IPS-NIHi11 (cell line): ENCODE data around the gene RABGAP1L.
"Not testable (repeated sequence)": the region's sequence is repeated elsewhere in the genome, so short reads cannot be mapped to it uniquely, and the experiment has no call there.

Experiments
- DNase-seq: peaks from one replicate; pipeline ENCODE4 v3.0.0; 2012; ENCODE audit warnings: mixed read lengths, low spot score

The RABGAP1L gene

GRCh38 chr1:174659823-174660222 lies 500.5 kb downstream of the RABGAP1L start:
- no peak for DNase-seq

DNA sequence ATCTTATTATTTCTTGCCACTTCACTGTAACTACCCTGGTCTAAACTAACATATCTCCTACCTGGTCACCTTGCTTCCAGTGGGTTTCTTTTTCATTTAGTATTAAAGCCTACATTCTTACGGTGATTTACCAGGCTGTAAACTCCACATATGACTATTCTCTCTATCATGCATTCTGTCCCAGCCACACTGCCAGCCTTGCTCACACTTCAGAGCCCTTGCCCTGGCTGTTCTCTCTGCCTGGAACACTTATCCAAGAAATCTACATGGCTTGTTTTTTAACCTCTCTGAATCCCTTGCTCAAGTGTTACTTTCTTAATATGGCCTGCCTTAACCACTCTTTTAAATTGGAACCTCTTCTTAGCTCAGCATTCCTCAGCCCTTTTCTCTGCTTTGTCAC lies 501.2 kb downstream of the RABGAP1L start:
- no peak for DNase-seq

DNA sequence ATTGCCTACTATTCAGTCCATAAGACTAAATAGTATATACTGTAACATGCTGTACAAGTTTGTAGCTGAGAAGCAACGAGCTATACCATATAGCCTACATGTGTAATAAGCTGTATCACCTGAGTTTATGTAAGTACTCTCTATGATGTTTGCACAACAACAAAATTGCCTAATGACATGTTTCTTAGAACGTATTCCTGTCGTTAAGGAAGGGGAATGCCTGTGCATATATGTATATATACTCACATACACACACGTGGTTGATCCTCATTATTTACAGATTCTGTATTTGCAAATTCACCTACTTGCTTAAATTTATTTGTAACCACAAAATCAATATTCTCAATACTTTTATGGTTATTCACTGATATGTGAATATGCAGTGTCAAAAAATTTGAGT lies 504.0 kb downstream of the RABGAP1L start:
- DNase-seq = no peak

GRCh38 chr1:174666248-174666647 lies 506.9 kb downstream of the RABGAP1L start:
- no peak for DNase-seq

GRCh38 chr1:174671826-174672225 lies 512.5 kb downstream of the RABGAP1L start:
- no peak for DNase-seq

DNA sequence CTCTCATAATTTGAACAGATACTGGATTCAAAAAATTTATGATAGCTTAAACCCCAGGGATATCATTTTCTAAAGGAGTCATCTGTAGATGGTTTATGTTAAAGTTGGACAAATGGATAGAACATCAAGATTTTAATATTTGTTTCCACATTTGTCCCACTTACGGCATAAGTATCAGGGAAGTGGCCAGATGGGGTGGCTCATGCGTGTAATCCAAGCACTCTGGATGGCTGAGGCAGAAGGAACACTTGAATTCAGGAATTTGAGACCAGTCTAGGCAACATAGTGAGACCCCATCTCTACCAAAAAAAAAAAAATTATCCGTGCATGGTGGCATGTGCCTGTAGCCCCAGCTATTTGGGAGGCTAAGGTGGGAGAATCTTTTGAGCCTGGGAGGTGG lies 517.5 kb downstream of the RABGAP1L start:
- no peak for DNase-seq

- DNase-seq = no peak
Observed at GRCh38 chr1:174678657-174679056, 519.3 kb downstream of the RABGAP1L start.

DNA sequence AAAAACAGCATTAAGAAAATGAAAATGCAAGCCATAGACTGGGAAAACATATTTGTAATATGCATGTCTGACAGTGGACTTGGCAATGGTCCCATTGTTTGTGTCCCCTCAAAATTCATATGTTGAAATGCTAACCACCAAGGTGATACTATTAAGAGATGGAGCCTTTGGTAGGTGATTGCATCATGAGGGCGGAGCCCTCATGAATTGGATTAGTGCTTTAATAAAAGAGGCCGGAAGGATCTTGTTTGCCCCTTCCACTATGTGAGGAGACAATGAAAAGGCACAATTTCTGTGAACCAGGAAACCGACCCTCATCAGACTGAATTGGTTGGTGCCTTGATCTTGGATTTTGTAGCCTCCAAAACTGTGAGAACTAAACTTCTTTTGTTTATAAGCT lies 520.8 kb downstream of the RABGAP1L start:
- no peak for DNase-seq

- no peak for DNase-seq
Observed at GRCh38 chr1:174682419-174683008, 523.2 kb downstream of the RABGAP1L start.

DNA sequence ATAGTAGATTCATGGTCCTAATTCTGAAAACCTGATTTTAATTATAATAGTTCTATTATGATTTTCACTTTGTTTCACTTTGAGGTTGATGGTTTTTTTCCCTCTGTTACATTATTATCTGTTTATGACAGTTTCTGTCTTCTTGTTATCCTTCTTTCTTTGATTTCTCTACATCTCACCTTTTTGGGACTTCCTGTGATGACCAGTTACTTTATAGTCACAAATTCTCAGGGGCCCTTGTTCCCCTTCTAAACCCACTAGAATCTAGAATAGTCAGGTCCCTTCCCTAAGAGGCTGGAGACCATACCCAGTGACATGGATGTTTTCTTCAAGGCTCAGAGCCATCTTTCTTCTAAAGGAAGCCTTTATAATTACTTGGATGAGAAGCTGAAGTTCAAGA lies 526.9 kb downstream of the RABGAP1L start:
- DNase-seq = no peak

DNA sequence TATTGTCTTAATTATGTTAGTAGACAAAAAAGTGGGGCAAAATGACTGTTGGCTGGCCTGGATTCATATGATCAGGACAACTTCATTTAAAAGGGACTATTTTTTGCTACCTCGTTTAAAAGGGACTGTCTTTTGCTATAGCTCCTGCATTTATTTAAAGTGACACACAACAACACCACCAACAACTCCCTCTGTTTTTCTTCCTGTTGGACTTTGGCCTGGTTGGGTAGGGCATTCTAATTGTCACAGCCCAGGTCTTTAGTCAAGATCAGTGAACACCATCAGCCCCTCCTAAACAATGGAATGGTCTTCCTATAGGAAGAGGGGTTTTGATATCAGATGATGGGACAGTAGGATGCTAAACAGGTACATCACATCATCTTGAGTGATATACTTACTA lies 530.2 kb downstream of the RABGAP1L start:
- DNase-seq = no peak

DNA sequence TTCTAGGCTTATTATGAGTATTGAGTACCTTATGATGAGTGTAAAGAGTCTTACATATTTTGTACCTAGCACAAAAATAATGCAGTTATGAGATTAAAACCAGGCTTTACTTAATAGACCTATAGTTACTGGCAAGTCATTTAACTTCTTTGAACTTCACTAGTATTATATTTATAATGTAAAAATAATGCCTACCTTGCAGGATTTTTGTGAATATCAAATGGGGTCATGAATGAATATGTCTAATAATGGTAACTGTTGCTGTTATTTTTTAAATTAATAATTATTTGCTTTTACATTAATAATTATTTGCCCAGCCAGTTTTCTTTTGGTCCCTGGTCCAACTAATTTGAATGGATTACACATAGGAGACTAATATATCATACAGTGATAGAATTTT lies 530.9 kb downstream of the RABGAP1L start:
- DNase-seq = no peak

- peak; percentile 23 for DNase-seq
Observed at GRCh38 chr1:174692313-174692712, 533.0 kb downstream of the RABGAP1L start.

GRCh38 chr1:174693085-174693484 lies 533.8 kb downstream of the RABGAP1L start:
- no peak for DNase-seq

- not testable (repeated sequence) for DNase-seq
Observed at GRCh38 chr1:174693539-174693938, 534.2 kb downstream of the RABGAP1L start.

DNA sequence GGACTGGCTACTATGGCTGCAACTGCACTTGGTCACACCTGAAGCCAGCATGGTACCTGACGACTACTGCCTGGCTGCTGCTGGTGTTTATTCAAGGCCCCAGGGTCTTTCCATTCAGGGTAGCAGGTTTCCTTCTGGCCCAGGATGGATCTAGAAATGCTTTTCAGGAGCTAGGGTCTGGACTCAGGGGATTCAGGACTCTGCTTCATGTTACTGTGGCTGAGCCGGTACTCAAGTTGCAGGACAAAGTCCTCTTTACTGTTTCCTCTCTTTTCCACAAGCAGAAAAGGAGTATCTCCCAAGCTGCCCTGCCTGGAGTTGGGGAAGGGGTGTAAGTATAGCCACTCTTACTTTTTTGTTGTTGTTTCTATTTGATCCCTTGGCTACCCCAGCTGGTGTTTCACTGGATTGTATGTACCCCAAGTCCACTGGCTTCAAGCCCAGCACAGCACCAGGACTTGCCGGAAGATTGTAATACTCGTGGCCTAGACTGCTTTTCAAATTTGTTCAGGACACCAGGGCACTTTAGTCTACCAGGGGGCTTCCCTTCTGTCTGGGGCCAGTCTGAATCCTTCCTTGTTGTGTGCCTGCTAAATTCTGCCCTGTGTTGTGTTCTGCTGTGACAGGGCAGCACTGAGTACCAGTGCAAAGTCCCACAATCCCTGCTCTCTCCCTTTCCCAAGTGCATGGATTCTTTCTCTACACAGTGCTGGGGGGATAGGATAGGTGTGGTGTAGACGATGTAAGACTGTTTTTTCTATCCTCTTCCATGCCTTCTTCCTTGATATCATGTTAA lies 536.9 kb downstream of the RABGAP1L start:
- DNase-seq = no peak

DNA sequence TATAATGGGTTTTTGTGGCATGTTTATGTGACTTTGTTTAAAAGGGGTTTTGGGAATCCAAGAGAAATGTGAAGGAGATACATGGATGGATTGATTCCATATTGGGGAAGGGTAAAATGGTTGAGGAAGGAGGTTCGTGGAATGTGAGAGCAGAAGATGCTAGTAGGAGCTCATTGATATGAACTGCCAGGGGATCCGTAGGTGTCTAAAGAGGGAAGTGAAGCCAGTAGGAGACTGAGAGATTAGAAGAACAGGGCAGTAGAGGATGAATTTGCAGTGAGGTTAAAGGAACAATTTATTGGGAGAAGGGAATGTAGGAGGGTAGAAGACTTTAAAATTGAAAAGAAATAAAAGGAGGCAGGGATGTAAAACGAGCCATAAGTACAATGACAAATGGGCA lies 541.0 kb downstream of the RABGAP1L start:
- no peak for DNase-seq

GRCh38 chr1:174700775-174701174 lies 541.5 kb downstream of the RABGAP1L start:
- no peak for DNase-seq

DNA sequence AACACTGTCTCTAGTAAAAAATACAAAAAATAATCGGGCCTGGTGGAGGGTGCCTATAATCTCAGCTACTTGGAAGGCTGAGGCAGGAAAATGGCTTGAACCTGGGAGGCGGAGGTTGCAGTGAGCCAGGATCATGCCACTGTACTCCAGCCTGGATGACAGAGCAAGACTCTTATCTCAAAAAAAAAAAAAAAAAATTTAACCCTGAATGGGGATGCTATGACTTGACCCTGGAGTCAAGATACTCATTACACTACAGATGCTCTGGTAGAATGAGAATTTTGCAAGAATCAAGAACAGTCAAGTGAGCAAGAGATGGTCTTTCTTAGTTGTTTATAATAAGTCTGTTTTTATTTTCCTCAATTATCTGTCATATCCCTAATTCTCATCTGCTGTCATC lies 542.2 kb downstream of the RABGAP1L start:
- DNase-seq = no peak

GRCh38 chr1:174702011-174702410 lies 542.7 kb downstream of the RABGAP1L start:
- no peak for DNase-seq

GRCh38 chr1:174703309-174703708 lies 544.0 kb downstream of the RABGAP1L start:
- DNase-seq = no peak

GRCh38 chr1:174704300-174704699 lies 545.0 kb downstream of the RABGAP1L start:
- DNase-seq = no peak

DNA sequence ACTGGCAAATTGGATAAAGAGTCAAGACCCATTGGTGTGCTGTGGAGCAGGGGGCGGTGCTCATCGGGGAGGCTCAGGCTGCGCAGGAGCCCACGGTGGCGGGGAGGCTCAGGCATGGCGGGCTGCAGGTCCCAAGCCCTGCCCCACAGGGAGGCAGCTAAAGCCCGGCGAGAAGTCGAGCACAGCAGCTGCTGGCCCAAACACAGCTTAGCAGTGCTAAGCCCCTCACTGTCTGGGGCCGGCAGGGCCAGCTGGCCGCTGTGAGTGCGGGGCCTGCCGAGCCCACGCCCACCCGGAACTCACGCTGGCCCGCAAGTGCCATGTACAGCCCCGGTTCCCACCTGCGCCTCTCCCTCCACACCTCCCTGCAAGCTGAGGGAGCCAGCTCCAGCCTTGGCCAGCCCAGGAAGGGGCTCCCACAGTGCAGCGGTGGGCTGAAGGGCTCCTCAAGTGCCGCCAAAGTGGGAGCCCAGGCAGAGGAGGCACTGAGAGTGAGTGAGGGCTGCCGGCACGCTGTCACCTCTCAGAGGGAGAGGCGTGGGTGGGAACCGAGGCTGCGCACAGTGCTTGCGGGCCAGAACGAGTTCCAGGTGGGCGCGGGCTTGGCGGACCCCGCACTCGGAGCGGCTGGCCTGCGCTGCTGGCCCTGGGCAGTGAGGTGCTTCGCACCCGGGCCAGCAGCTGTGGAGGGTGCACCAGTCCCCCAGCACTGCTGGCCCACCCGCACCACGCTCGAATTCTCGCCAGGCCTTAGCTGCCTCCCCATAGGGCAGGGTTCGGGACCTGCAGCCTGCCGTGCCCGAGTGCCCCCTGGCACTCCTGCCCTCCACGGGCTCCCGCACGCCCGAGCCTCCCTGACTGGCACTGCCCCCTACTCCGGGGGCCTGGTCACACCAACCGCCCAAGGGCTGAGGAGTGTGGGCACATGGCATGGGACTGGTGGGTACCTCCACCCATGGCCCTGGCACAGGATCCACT lies 551.8 kb downstream of the RABGAP1L start:
- no peak for DNase-seq
